ENCODE measurements around the gene OR6J1. TPM values are rescaled to one million over a fixed set of nuclear protein-coding genes. Genes with fewer than 3 reads are reported as not detected.

Gene OR6J1
- total and polyA plus RNA-seq, 10 of the 15 experiments (the other 5 are each of a cell fraction or from before 2014, with no cell fraction given) = not detected

- no peaks in the 10 kb centered on the region for H4K20me1 ChIP-seq (ENCODE audit: control insufficient read depth, insufficient read depth)
- ChIA-PET RAD21 (ENCODE audit: unreplicated experiment) (no interaction called here), CTCF (no interaction called here), POLR2A (no interaction called here), SMC1A (ENCODE audit: uncharacterized antibody, unreplicated experiment) (no interaction called here)
- H3K4me3 ChIP-seq = no peak overlapping the region
- no peak overlapping the region for H3K27ac ChIP-seq (ENCODE audit: control insufficient read depth, insufficient read depth)
- H3K36me3 ChIP-seq (ENCODE audit: control insufficient read depth in 2 of 2, insufficient read depth in 2 of 2, low read length in 1 of 2) = no peaks in the 10 kb centered on the region
- no peak for DNase-seq (ENCODE audit: low read depth, low spot score)
- no peak overlapping the region for H3K4me2 ChIP-seq (ENCODE audit: control insufficient read depth, insufficient read depth)
- in situ Hi-C loops (cut with MboI) = no loop called here
- intact Hi-C loops (cut with micrococcal nuclease; ENCODE audit: unreplicated experiment) = no loop called here
- no peak overlapping the region for H3K9ac ChIP-seq (ENCODE audit: control insufficient read depth, insufficient read depth, low read length)
- ATAC-seq = no peak
- FAIRE-seq = no peak
- BruUV-seq (replicated peaks) = no TSS peak
- H3K27me3 ChIP-seq (replicated peaks in 1 of 2; ENCODE audit: control insufficient read depth in 2 of 2, insufficient read depth in 2 of 2, low read length in 1 of 2) = no peaks in the 10 kb centered on the region; a peak in 1 of 4 replicates
- 51% methylated on average over 7 of the region's 7 CpGs for WGBS (ENCODE audit: insufficient coverage, insufficient replicate concordance, low lambda C conversion rate, missing lambda C conversion rate)
- H2AFZ ChIP-seq (ENCODE audit: control insufficient read depth, low read depth, low read length) = no peak overlapping the region
- H3K4me1 ChIP-seq (ENCODE audit: control insufficient read depth, insufficient read depth, low read length) = no peaks in the 10 kb centered on the region
- H3K79me2 ChIP-seq (ENCODE audit: control insufficient read depth, insufficient read depth, low read length) = no peaks in the 10 kb centered on the region
- H3K9me3 ChIP-seq (replicated peaks; ENCODE audit: control insufficient read depth, insufficient read depth, low read length) = no peaks in the 10 kb centered on the region; the same call in 2 of the 3 replicates
- TF ChIP-seq ZBTB40 (IDR thresholded peaks at IDR 0.05; ENCODE audit: borderline replicate concordance) (no peak), PAX5 (IDR thresholded peaks at IDR 0.05; ENCODE audit: borderline replicate concordance, low read depth, low read length) (no peak), ZNF24 (IDR thresholded peaks at IDR 0.05) (no peak), ZBTB11 (CRISPR knock-in tag; IDR thresholded peaks at IDR 0.05) (no peak), ZSCAN29 (IDR thresholded peaks at IDR 0.05) (no peak), CHD4 (IDR thresholded peaks at IDR 0.05) (no peak), BCL11A (IDR thresholded peaks at IDR 0.05; ENCODE audit: low read depth, low read length) (no peak), ZBED1 (IDR thresholded peaks at IDR 0.05; ENCODE audit: borderline replicate concordance) (no peak), RCOR1 (conservative IDR thresholded peaks at IDR 0.05; ENCODE audit: low read depth, low read length) (no peak), E2F8 (IDR thresholded peaks at IDR 0.05; ENCODE audit: low read depth, partially characterized antibody) (no peak), CHD2 (IDR thresholded peaks at IDR 0.05; ENCODE audit: borderline replicate concordance, low read depth, low read length) (no peak), MEF2B (IDR thresholded peaks at IDR 0.05; ENCODE audit: partially characterized antibody, poor library complexity, severe bottlenecking) (no peak), CREB1 (IDR thresholded peaks at IDR 0.05; ENCODE audit: low read depth) (no peak)
These were observed 16.5 kb downstream of the OR6J1 start for GRCh38 chr14:22627506-22628263.
